NCI-H128 (cell line): ENCODE data around the gene DOHH.

ENCODE experiments used
- DNase-seq: peaks from one replicate; lab custom pipeline; 2025; ENCODE audit not compliant: unreplicated experiment; lab: John Stamatoyannopoulos, UW

Gene DOHH

DNA sequence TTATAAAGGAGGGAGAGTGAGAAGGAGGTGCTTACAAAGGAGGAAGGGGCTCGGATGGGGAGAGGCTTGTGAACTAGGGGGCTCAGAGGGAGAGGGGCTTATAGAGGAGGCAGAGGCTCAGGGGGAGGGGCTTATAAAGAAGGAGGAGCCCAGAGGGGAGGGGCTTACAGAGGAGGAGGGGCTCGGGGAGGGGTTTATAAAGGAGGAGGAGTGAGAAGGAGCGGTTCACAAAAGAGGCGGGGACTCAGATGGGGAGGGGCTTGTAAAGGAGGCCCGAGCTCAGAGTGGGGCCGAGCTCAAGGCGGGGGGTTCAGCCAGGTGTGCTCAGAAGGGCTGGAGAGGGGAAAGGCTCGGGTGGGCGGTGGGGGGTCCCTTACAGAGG is 20.6 kb downstream of the DOHH start:
- DNase-seq: no peak

DNA sequence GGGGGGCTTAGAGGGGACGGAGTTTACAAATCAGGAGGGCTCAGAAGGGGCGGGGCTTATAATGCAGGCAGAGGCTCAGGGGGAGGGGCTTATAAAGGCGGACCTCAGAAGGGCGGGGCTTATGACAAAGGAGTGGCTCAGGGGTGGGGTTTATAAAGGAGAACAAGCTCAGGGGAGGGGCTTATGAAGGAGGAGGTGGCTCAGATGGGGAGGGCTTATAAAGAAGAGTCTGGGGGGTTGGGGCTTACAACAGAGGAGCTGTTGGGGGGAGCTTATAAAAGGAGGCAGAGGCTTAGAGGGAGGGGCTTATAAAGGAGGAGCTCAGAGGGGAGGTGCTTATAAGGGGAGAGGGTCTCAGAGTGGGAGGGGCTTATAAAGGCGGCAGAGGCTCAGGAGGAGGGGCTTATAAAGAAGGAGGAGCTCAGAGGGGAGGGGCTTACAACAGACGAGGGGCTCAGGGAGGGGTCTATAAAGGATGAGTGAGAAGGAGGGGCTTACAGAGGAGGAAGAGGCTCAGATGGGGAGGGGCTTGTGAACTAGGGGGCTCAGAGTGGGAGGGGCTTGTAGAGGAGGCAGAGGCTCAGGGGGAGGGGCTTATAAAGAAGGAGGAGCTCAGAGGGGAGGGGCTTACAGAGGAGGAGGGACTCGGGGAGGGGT is 21.2 kb downstream of the DOHH start:
- no peak for DNase-seq

DNA sequence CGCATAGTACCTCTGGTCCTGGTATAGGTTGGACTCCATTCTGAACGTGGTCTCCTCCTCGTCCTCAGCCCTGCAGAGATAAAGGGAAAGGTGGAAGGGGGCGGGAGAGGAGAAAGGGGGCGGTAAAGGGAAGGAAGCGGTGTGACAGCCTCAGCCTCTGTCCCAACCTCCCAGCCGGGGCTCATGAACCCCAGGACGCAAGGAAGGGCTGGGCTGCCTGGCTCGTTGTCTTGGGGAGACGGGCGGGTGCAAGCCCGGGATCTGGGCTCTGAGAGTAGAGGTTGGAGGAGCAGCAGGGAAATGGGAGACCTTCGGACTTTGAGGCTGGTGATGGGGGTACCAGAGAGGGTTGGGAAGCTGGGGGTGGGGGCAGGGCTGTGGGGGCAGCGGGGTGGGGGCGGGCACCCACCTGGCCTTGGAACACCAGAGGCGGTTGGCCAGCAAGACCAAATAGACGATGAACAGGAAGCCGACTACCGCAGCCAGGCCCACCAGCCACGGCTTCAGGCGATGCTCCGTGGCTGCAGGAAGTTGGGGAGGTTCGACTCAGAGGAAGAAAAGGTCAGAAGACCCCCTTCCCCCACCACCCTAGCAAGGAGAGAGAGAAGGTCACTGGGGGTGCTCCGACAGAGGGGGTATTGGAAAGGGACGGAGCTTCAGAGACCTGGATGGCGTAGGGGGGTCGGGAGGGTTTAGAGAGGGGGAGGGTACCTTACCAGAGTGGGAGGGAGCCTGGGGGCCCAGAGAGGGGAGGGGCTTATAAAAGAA is 21.9 kb downstream of the DOHH start:
- no peak for DNase-seq

DNA sequence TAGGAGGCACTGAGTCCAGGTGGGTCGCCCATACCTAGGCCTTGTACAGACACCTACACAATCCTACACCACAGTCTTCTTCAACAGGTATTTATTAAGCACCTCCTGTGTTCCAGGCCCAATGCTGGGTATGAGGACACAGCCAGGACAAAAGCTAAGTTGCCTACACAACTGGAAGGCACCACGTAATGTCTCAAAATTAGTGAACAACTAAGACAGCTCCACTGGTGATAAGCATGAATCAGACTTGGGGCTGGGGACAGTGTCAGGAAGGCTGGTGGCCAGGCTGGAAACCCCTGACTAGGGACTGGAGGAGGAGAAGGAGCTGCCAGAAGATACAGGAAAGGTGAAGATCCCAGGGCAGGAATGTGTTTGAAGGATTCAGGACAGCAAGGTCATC is 22.5 kb downstream of the DOHH start:
- DNase-seq: no peak

DNA sequence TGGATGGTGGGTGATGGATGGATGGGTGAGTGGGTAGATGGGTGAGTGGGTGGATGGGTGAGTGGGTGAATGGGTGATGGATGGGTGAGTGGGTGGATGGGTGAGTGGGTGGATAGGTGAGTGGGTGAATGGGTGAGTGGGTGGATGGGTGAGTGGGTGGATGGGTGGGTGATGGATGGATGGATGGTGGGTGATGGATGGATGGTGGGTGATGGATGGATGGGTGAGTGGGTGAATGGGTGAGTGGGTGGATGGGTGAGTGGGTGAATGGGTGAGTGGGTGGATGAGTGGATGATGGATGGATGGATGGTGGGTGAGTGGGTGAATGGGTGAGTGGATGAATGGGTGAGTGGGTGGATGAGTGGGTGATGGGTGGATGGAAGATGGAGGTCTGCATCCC is 23.0 kb downstream of the DOHH start:
- no peak for DNase-seq

DNA sequence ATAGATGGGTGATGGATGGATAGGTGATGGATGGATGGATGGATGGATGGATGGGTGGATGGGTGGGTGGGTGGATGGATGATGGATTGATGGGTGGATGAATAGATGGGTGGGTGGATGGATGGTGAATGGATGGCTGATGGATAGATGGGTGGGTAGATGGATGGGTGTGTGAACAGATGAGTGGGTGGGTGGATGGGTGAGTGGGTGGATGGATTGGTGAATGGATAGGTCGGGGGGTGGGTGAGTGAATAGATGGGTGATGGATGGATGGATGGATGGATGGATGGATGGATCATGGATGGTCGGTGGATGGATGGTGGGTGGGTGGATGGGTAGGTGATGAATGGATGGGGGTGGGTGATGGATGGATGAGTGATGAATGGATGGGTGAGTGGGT is 23.6 kb downstream of the DOHH start:
- no peak for DNase-seq

DNA sequence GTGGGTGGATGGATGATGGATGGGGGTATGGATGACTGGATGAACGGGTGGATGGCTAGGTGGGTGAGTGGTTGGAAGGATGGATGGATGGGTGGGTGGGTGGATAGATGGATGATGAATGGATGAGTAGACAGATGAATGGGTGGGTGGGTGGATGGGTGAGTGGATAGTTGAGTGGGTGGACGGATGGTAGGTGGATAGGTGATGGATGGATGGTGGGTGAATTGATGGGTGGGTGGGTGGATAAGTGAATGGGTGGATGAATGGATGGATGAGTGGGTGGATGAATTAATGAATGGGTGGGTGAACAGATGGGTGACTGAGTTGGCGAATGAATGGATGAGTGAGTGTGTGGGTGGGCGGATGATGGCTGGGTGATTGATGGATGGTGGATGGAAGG is 25.0 kb downstream of the DOHH start:
- DNase-seq: no peak

- DNase-seq: no peak
Measured at GRCh38 chr19:3474614-3475013, 25.9 kb downstream of the DOHH start.

- DNase-seq: no peak
Measured at GRCh38 chr19:3474010-3474409, 26.5 kb downstream of the DOHH start.

DNA sequence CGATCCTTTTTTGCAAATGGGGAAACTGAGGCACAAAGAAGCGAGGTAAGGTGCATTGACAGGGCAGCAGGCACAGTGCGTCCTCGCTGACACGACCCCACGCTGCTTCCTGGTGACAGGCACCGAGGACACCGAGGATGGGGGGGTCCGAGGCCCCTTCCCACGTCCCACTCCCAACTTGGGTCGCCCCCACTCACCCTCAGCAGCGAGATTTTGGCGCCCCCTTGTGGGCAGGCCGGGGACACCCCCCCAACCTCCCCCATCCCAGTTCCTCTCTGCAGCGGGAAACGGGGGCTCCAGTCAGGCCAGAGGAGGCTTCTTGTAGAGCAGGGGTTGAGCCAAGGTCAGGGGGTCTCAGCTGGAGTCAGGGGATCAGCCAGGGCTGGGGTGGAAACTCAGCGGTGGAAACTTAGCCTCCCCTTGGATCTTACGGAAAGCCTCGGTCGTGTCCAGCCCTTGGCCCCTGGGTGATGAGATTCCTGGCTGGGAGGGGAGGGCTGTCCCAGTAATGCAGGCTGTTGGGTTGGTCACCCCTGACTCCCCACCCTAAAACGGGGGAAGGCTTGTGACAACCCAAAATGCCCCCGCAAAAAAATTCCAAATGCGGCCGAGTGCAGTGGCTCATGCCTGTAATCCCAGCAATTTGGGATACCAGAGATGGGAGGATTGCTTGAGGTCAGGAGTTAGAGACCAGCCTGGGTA is 28.4 kb downstream of the DOHH start:
- no peak for DNase-seq

- no peak for DNase-seq
Measured at GRCh38 chr19:3470500-3471128, 29.9 kb downstream of the DOHH start.

DNA sequence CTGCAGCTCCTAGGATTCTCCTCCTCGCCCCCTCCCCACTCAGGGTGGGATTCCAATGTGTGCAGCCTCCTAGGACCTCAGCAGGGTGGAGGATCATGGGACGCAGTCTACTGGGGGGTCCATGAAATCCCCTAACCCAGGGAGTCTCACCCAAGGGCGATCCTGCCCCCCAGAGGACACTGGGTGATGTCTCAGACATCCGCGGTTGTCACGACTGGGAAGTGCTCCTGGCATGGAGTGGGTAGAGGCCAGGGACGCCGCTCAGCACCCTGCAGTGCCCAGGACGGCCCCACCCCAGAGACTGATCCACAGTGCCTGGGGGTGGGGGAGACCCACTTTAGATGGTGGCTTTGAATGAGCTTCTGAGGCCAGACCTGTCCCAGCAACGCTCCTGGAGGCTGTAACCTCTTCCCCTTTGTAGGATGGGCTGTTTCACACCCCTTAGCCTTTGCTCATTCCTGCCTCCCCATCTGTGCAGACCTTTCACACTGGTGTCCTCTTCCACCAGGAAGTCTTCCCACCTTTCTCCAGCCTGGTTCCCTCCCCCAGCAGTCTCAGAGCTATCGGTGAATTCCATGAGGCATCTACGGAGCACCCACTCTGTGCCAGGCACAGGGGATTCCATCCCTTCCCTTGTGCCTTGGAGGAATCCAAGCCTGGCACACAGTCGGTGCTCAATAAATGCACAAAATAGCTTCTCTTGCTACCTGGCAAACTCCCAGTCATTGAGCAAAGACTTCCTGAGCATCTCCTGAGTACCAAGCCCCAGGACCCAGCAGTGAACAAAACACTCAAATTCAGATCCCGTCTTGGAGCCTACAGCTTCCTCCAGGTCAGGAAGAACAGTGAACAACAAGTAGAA is 30.6 kb downstream of the DOHH start:
- no peak for DNase-seq

DNA sequence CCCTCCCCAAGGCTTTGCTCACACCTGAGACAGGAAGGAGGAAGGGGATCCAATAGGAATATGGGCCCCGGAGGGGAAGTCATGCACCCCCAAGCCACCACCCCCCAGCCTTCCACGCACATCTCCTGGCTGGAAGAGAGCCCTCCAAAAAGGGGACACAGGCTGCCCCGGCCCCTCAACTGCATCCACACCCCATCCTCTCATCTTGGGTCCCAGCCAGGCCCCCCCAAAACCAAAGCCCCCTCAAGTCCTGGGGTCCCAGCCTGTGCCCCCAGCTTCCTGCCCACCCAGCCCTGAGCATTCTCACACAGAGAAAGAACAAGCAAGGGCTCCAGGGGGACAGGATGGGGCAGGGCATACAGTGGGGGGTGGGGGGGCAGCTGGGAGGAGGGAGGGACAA is 32.3 kb downstream of the DOHH start:
- DNase-seq: no peak

GRCh38 chr19:3467437-3468198 is 32.9 kb downstream of the DOHH start:
- no peak for DNase-seq

GRCh38 chr19:3466635-3467034 is 33.8 kb downstream of the DOHH start:
- no peak for DNase-seq

- DNase-seq: no peak
Measured at GRCh38 chr19:3465552-3465951, 34.9 kb downstream of the DOHH start.

GRCh38 chr19:3464587-3465235 is 35.8 kb downstream of the DOHH start:
- DNase-seq: no peak

DNA sequence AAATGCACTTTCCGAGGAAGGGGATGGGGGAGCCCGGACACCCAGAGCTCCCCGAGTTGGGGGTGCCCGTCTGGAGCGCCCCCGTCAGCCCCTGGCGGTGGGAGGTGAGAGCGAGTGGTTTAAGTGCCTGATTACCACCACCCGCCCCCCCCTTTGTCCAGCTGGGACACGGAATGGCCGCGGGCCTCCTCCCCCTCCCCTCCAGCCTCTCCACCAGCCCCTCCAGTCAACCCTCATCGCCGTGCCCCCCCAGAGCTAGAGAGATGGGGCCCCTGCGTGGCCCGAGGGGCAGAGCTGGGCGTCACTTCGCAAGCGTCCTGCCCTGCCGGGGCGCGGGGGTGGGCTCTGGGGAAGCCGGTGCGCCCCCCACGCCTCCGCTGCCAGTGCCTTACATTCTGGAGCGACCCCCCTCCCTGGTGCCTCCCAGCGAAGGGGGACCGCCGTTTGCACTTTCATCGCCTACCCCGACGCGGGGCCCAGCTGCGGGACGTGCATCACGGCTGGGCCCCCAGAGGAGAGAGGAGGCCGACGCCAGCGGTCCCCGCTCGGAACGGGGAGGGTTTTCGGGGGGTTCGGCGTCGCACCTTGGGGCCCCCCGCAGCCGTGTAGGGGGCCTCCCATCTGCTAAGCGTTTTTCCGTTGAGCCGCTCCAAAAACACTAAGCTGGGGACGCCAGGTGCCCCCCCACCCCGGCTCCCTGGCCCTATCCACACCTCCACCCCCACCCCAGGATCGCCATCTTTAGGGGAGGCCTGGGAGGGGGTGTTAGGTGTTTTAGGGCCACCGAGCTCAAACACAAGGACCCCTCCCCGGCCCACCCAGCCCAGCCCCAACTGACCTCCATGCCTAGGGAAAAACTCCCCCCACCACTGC is 36.5 kb downstream of the DOHH start:
- no peak for DNase-seq
